Liver (tissue), 9 donors: Measurements from ENCODE around the gene PKD1L1. TPM values are rescaled to one million over a fixed set of nuclear protein-coding genes. Genes with fewer than 3 reads are reported as not detected.

Experiments used
- DNase-seq: peaks from one replicate; pipeline ENCODE4 v3.0.0-alpha.2; 2017; ENCODE audit warnings: low spot score
- H3K27ac ChIP-seq, 2 donors: one replicate each; pipeline ENCODE4 v1.7.0; 2013; ENCODE audit warnings: inconsistent platforms in 2 of 2, low read length in 2 of 2, control low read depth in 1 of 2, low read depth in 1 of 2, mild to moderate bottlenecking in 1 of 2
- H3K27me3 ChIP-seq, 4 donors: one replicate each; pipeline versions ENCODE4 v1.6.1 to v1.7.0; 2013; ENCODE audit warnings: low read length in 3 of 4, inconsistent platforms in 1 of 4, mild to moderate bottlenecking in 1 of 4, moderate library complexity in 1 of 4; ENCODE audit not compliant: control insufficient read depth in 4 of 4, insufficient read depth in 4 of 4
- H3K36me3 ChIP-seq, 4 donors: one replicate each; pipeline versions ENCODE4 v1.6.1 to v1.7.0; 2013; ENCODE audit warnings: low read length in 3 of 4, mild to moderate bottlenecking in 3 of 4, low read depth in 1 of 4, moderate library complexity in 1 of 4; ENCODE audit not compliant: control insufficient read depth in 4 of 4, insufficient read depth in 3 of 4
- H3K4me1 ChIP-seq, 4 donors: one replicate each; pipeline versions ENCODE4 v1.6.1 to v1.7.0; 2013; ENCODE audit warnings: low read length in 3 of 4, mild to moderate bottlenecking in 3 of 4, moderate library complexity in 1 of 4; ENCODE audit not compliant: control insufficient read depth in 4 of 4, insufficient read depth in 4 of 4
- H3K4me3 ChIP-seq, 3 donors: one replicate each; pipeline versions ENCODE4 v1.6.1 to v1.7.0; 2013; ENCODE audit warnings: low read length in 3 of 3, control low read depth in 1 of 3, low read depth in 1 of 3, mild to moderate bottlenecking in 1 of 3
- H3K9ac ChIP-seq, 2 donors: one replicate each; pipeline ENCODE4 v1.7.0; 2013; ENCODE audit warnings: low read length in 2 of 2, mild to moderate bottlenecking in 2 of 2, moderate library complexity in 2 of 2, control low read depth in 1 of 2, low read depth in 1 of 2
- H3K9me3 ChIP-seq, 4 donors: one replicate each; pipeline versions ENCODE4 v1.6.1 to v1.7.0; 2013; ENCODE audit warnings: low read length in 3 of 4; ENCODE audit not compliant: control insufficient read depth in 4 of 4
- ATF3 ChIP-seq: IDR thresholded peaks from 2 replicates; pipeline ENCODE4 v1.6.1; 2016; ENCODE audit warnings: antibody characterized with exemption
- CTCF ChIP-seq: fragments of 150-350 bp; IDR thresholded peaks from 2 replicates; pipeline ENCODE4 v1.5.1; 2017; ENCODE audit warnings: improper control_type of control experiment, low read depth, low read length; ENCODE audit not compliant: missing input control
- EGR1 ChIP-seq, 2 donors: IDR thresholded peaks; 2 replicates each; pipeline ENCODE4 v1.6.1; 2016 to 2018; ENCODE audit warnings: antibody characterized with exemption in 2 of 2, low read depth in 2 of 2
- FOXA1 ChIP-seq: IDR thresholded peaks from 2 replicates; pipeline ENCODE4 v1.6.1; 2016; ENCODE audit warnings: antibody characterized with exemption
- GABPA ChIP-seq, 2 donors: IDR thresholded peaks in 1 of 2; conservative IDR thresholded peaks in 1 of 2; 2 replicates each; pipeline ENCODE4 v1.6.1; 2016; ENCODE audit warnings: antibody characterized with exemption in 2 of 2, mild to moderate bottlenecking in 1 of 2, moderate library complexity in 1 of 2
- HNF4A ChIP-seq, 2 donors: conservative IDR thresholded peaks; 2 replicates each; pipeline ENCODE4 v1.6.1; 2016; ENCODE audit warnings: antibody characterized with exemption in 2 of 2, mild to moderate bottlenecking in 2 of 2
- HNF4G ChIP-seq: IDR thresholded peaks from 2 replicates; pipeline ENCODE4 v1.6.1; 2016; ENCODE audit warnings: antibody characterized with exemption
- JUND ChIP-seq, 2 donors: IDR thresholded peaks; 2 replicates each; pipeline ENCODE4 v1.6.1; 2016; ENCODE audit warnings: antibody characterized with exemption in 2 of 2
- MAX ChIP-seq: IDR thresholded peaks from 2 replicates; pipeline ENCODE4 v1.6.1; 2016; ENCODE audit warnings: antibody characterized with exemption
- REST ChIP-seq: IDR thresholded peaks from 2 replicates; pipeline ENCODE4 v1.6.1; 2016; ENCODE audit warnings: antibody characterized with exemption, mild to moderate bottlenecking
- RXRA ChIP-seq, 2 donors: IDR thresholded peaks; 2 replicates each; pipeline ENCODE4 v1.6.1; 2017 to 2018; ENCODE audit warnings: antibody characterized with exemption in 2 of 2, mild to moderate bottlenecking in 1 of 2
- SP1 ChIP-seq: IDR thresholded peaks from 2 replicates; pipeline ENCODE4 v1.6.1; 2018; ENCODE audit warnings: antibody characterized with exemption, mild to moderate bottlenecking
- TAF1 ChIP-seq: conservative IDR thresholded peaks from 2 replicates; pipeline ENCODE4 v1.6.1; 2016; ENCODE audit warnings: antibody characterized with exemption, mild to moderate bottlenecking
- YY1 ChIP-seq: IDR thresholded peaks from 2 replicates; pipeline ENCODE4 v1.6.1; 2016; ENCODE audit warnings: antibody characterized with exemption, mild to moderate bottlenecking
- WGBS: extraction: QIAGEN DNeasy Blood & Tissue Kit; methylation state at CpG from one replicate; pipeline ENCODE4 v1.1.7; 2013; 5-methylcytosine and 5-hydroxymethylcytosine counted together
- polyA plus RNA-seq, 2 donors: library from polyadenylated mRNA; stranded (reverse) in 1 of 2; unstranded in 1 of 2; fragments of 200-250 nt in 1 of 2; fragments of >200 nt in 1 of 2; fragmentation: Nextera tagmentation in 1 of 2; extraction: Ambion mirVana in 1 of 2; gene quantifications; one replicate each; pipeline versions ENCODE4 v1.2.1 to v1.2.3, GENCODE V29; 2013 to 2015
- total RNA-seq, 2 donors: library from RNA; depleted of rRNA; stranded (reverse); fragments of >200 nt; gene quantifications; one replicate each; pipeline ENCODE4 v1.2.3, GENCODE V29; 2014
- donor health status: healthy.
- donor health status: healthy.
- donor health status: healthy.
- donor health status: healthy.
- donor health status: healthy.

The PKD1L1 gene
- total and polyA plus RNA-seq, 4 donors: 0.08 to 0.25 (median 0.11) TPM

- no peaks in the 10 kb centered on the region for H3K27me3 ChIP-seq
- no peaks in the 10 kb centered on the region for H3K9me3 ChIP-seq
- peaks cover 0 to 5% (median 1%) of the 10 kb centered on the region in 4 donors for H3K4me1 ChIP-seq
- no peak overlapping the region for H3K9ac ChIP-seq
- DNase-seq: no peak
- 95% methylated on average over 4 of the region's 4 CpGs for WGBS
- peaks cover 0 to 18% (median 10%) of the 10 kb centered on the region in 4 donors for H3K36me3 ChIP-seq
- H3K27ac ChIP-seq: no peak overlapping the region
- no peak for TF ChIP-seq JUND (IDR thresholded peaks at IDR 0.05)
- no peak for TF ChIP-seq HNF4A (conservative IDR thresholded peaks at IDR 0.05)
- no peak for TF ChIP-seq CTCF
- TF ChIP-seq YY1: no peak
- no peak for TF ChIP-seq REST
- no peak for TF ChIP-seq HNF4G
- no peak for TF ChIP-seq FOXA1
- TF ChIP-seq TAF1: no peak
- TF ChIP-seq MAX: no peak
- TF ChIP-seq GABPA (IDR thresholded peaks at IDR 0.05 in 1 of 2, conservative IDR thresholded peaks at IDR 0.05 in 1 of 2): no peak
- TF ChIP-seq EGR1 (IDR thresholded peaks at IDR 0.05; ENCODE audit: low read depth in 2 of 2): no peak
- TF ChIP-seq SP1: no peak
- no peak for TF ChIP-seq RXRA (IDR thresholded peaks at IDR 0.05)
- H3K4me3 ChIP-seq: no peak overlapping the region
Observed at GRCh38 chr7:47953822-47954221, 5.6 kb upstream of the PKD1L1 start.

- WGBS: 86% methylated on average over 4 of the region's 4 CpGs
- TF ChIP-seq HNF4G (no peak), CTCF (no peak), ATF3 (no peak), SP1 (no peak), HNF4A (conservative IDR thresholded peaks at IDR 0.05) (no peak), FOXA1 (no peak)
- no peak overlapping the region for H3K27ac ChIP-seq
- H3K9ac ChIP-seq: no peak overlapping the region
- no peak for DNase-seq
- peaks cover 0 to 18% (median 10%) of the 10 kb centered on the region in 4 donors for H3K36me3 ChIP-seq
- no peaks in the 10 kb centered on the region for H3K27me3 ChIP-seq
- H3K4me3 ChIP-seq: no peak overlapping the region
- peaks cover 0 to 5% (median 1%) of the 10 kb centered on the region in 4 donors for H3K4me1 ChIP-seq
- no peaks in the 10 kb centered on the region for H3K9me3 ChIP-seq
Observed at GRCh38 chr7:47952224-47952623, 4.0 kb upstream of the PKD1L1 start.
